ENCODE results near the gene NKAIN2. TPM values are rescaled to one million over a fixed set of nuclear protein-coding genes. Genes with fewer than 3 reads are reported as not detected.

Gene NKAIN2
- total RNA-seq, 4 donors from 2014 or later = 0.19 TPM; not detected in 3

DNA sequence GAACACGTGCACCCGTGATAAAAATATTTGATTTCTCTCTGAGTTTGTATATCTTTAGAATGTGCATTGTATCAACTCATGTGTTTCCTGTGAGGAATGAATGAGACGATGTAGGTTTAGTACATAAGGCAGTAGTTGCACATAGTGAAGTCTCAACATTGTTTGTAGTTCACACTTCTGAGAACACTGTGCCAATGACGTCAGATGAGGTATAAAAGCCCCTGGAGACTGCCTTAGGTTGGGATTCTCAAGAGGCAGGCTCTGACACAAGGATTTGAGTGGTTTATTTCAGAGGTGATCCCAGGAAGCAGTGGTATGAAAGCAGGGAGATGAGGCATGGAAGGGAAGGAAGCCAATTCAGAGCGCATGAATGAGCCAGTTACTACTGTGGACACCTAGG lies 2.6 kb upstream of the NKAIN2 start:
- Histone ChIP-seq H3K36me3 (no peaks in the 10 kb centered on the region), H3K4me1 (peaks cover 6 to 20% (median 7%) of the 10 kb centered on the region in 3 donors), H3K27me3 (peaks cover 0 to 72% (median 4%) of the 10 kb centered on the region in 4 donors), H3K27ac (no peak overlapping the region), H3K4me3 (no peak overlapping the region), H3K9me3 (no peaks in the 10 kb centered on the region)
- TF ChIP-seq POLR2A (IDR thresholded peaks at IDR 0.05) = no peak
- TF ChIP-seq, protein P1, sequence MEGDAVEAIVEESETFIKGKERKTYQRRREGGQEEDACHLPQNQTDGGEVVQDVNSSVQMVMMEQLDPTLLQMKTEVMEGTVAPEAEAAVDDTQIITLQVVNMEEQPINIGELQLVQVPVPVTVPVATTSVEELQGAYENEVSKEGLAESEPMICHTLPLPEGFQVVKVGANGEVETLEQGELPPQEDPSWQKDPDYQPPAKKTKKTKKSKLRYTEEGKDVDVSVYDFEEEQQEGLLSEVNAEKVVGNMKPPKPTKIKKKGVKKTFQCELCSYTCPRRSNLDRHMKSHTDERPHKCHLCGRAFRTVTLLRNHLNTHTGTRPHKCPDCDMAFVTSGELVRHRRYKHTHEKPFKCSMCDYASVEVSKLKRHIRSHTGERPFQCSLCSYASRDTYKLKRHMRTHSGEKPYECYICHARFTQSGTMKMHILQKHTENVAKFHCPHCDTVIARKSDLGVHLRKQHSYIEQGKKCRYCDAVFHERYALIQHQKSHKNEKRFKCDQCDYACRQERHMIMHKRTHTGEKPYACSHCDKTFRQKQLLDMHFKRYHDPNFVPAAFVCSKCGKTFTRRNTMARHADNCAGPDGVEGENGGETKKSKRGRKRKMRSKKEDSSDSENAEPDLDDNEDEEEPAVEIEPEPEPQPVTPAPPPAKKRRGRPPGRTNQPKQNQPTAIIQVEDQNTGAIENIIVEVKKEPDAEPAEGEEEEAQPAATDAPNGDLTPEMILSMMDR (IDR thresholded peaks at IDR 0.05) = no peak
- intact Hi-C loops (cut with DNase I) = no loop called here
- WGBS, 2 donors = 61 to 65% methylated on average over 5 of the region's 5 CpGs
- DNase-seq = no peak

DNA sequence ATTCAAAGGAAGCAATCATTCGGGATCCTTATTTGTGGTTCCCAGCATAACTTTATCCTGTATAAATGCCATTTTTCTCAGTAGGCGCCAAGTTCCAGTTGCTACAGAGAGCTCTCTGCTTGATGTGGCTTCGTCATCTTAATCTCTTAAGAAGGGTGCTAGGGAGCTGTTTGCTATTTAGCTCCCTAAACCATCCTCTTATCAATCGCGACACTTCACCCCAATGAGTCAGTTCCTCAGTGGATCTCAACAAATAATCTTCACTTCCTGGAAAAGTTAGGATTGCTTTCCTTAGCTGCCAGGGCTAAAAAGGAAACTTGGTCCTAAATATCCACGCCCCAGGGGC lies 1.3 kb upstream of the NKAIN2 start:
- WGBS, 2 donors = 6 to 8% methylated on average over 6 of the region's 6 CpGs
- intact Hi-C loops (cut with DNase I) = no loop called here
- TF ChIP-seq, protein P1 (IDR thresholded peaks at IDR 0.05) = no peak
- no peak for TF ChIP-seq POLR2A (IDR thresholded peaks at IDR 0.05)
- H3K27me3 ChIP-seq = peaks cover 0 to 84% (median 4%) of the 10 kb centered on the region in 4 donors
- H3K4me3 ChIP-seq = peak overlapping the region in 2 of 4 donors; percentile 51 to 67
- no peak overlapping the region for H3K27ac ChIP-seq
- H3K4me1 ChIP-seq = peaks cover 6 to 20% (median 7%) of the 10 kb centered on the region in 3 donors
- no peaks in the 10 kb centered on the region for H3K9me3 ChIP-seq
- H3K36me3 ChIP-seq = no peaks in the 10 kb centered on the region
- DNase-seq = no peak

DNA sequence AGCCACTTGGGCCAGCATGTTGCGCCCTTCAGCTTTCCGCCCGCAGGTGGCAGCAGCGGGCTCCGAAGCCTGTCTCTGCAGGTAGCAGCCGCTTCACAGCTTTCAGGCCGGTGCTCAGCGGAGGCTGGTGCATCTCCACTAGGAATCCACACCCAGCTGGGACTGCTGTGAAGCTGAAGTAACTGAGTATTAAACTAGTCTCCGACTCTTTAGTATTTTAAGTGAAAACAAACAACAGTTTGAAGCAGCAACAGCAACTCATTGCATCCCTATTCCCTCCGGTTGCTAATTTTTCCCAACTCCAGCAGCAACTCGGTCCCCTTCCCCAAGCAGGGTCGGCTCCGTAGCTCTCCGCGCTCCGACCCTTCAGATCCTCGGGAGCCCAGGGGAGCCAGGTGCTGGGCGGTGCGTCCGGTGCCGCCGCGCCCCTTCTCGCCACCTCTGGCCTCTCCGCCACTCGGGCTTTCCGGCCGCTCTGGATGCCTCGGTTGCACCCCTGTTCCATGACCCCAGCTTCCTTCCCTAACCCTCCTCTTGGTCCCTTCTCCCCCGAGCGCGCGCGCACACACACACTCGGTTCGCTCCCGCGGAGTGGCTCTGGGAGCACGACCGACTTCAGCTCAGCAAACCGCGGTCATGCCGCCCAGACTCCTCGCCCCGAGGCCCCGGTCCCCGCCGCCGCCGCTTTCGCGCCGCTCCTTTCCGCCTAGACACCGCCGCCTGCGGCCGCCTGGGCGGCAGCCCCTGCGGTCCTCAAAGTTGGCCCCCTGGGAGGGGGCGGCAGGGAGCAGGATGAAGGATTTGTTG lies 765 bp upstream of the NKAIN2 start:
- no peak for DNase-seq
- H3K4me1 ChIP-seq = peaks cover 6 to 20% (median 7%) of the 10 kb centered on the region in 3 donors
- H3K27ac ChIP-seq = no peak overlapping the region
- intact Hi-C loops (cut with DNase I) = no loop called here
- H3K36me3 ChIP-seq = no peaks in the 10 kb centered on the region
- no peaks in the 10 kb centered on the region for H3K9me3 ChIP-seq
- H3K4me3 ChIP-seq = peak overlapping the region; percentile 22 to 67 (median 42)
- H3K27me3 ChIP-seq = peaks cover 0 to 83% (median 4%) of the 10 kb centered on the region in 4 donors
- no peak for TF ChIP-seq POLR2A (IDR thresholded peaks at IDR 0.05)
- TF ChIP-seq, protein P1 (IDR thresholded peaks at IDR 0.05) = peak; percentile 30 to 86 (median 78)
- WGBS, 2 donors = 1 to 2% methylated on average over 25 to 28 of the region's 61 CpGs

DNA sequence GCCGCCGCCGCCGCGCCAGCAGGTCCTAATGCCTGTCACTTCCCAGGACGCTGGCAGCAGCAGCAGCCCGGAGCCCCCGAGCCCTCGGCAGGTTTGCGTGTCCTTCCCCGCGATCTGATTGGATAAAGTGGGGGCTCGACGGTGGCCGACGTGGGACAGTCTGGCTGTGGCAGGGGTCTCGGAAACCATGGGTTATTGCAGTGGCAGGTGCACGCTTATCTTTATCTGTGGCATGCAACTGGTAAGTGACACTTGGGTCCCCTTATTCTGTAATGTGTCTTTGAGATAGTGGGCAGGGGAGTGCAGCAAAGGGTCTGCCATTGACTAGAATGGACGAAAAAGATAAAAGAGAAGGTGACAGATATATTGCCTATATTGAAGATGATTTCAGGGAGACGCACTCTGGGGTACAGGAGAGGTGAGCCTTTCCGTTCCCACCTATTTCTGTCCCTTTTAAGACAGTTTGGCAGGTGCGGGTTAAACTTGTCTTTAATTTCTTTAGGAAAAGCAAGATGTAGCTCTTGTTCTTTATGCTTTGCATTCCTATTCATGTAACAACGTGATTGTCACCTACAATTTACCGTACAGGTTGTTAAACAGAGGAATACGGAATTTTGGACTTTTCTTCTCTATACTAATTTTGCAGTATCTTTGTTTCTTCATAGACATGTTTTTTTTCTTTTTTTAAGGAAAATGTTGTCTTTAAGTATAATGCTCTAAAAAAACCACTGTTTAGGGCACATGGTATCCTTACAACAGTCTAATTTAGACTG lies 535 bp downstream of the NKAIN2 start:
- TF ChIP-seq POLR2A (IDR thresholded peaks at IDR 0.05) = no peak
- TF ChIP-seq, protein P1 (IDR thresholded peaks at IDR 0.05) = no peak
- intact Hi-C loops (cut with DNase I) = no loop called here
- Histone ChIP-seq H3K27ac (no peak overlapping the region), H3K4me3 (peak overlapping the region in 3 of 4 donors; percentile 8 to 67 (median 51)), H3K36me3 (no peaks in the 10 kb centered on the region), H3K27me3 (peaks cover 0 to 88% (median 4%) of the 10 kb centered on the region in 4 donors), H3K9me3 (no peaks in the 10 kb centered on the region), H3K4me1 (peaks cover 6 to 20% (median 7%) of the 10 kb centered on the region in 3 donors)
- DNase-seq = no peak
- 5 to 14% methylated on average over 9 to 17 of the region's 25 CpGs for WGBS, 2 donors
